HG03558 (cell line): ENCODE measurements around the gene SPAG16.

ENCODE experiments used
- ATAC-seq: cut with Tn5 transposase; IDR thresholded peaks from one replicate; pipeline ENCODE4 v1.9.1; 2021; ENCODE audit warnings: moderate number of reproducible peaks; ENCODE audit not compliant: unreplicated experiment; ENCODE audit errors: extremely low read depth

Gene SPAG16

GRCh38 chr2:214203744-214204289 is 919.6 kb downstream of the SPAG16 start:
- no peak for ATAC-seq

DNA sequence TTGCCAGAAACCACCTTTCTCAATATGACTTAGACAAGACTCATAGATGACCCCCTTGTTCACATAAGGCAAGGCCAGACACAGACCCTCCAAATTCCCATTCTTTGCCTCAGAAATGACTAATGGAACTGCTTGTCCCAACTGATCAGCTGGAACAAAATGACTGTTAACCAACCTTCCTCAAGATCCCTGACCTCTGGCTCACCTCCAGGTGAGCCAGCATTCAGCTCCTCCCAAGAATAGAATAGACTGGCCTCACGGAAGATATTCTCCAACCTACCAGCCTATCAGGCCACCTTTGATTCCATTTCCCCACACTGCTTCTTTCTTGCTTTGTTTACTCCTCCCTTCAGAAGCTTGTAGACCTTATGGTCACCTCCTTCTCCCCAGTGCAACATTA is 930.8 kb downstream of the SPAG16 start:
- ATAC-seq: no peak

DNA sequence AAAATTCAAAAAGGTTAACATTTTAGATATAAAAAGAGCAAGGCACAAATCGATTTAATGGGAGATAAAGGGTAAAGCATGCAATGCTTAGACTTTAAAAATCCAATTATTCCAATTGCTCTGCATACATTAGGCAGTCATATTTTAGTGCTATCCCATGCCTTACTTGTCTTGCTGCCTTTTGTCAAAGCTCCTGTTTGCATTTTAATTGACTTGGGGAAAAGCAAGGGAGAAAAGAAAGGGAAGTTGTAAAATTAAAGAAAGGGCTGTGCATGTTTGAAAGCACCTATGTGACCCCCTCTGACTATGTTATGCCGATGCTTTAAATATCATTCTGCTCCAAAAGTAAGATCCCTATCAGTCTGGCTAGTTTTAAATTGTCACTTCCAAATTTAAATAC is 932.9 kb downstream of the SPAG16 start:
- no peak for ATAC-seq

- ATAC-seq: no peak
These were observed 933.3 kb downstream of the SPAG16 start for GRCh38 chr2:214217599-214217998.

- ATAC-seq: no peak
These were observed 936.0 kb downstream of the SPAG16 start for GRCh38 chr2:214220251-214220650.

GRCh38 chr2:214226061-214226460 is 941.8 kb downstream of the SPAG16 start:
- ATAC-seq: no peak

- no peak for ATAC-seq
These were observed 948.0 kb downstream of the SPAG16 start for GRCh38 chr2:214232271-214232670.

GRCh38 chr2:214233164-214233563 is 948.9 kb downstream of the SPAG16 start:
- no peak for ATAC-seq

DNA sequence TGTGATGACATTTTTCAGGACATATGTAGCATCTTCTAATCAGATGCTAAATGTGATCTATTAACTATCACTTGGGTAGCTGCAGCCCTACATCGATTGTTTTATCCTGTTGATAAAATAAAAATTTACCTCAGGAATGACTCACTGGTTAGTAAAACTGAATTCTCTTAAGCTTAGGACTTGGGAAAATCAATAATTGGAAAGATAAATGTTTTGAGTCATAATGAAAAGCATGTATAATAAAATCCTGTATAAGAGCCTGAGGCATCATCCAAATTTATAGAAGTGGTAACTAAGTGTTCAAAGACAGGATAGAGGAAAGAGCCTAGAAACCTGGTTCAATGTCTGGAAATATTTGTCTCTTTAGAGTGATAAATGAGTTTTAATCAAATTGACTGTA is 958.5 kb downstream of the SPAG16 start:
- no peak for ATAC-seq

- no peak for ATAC-seq
These were observed 960.6 kb downstream of the SPAG16 start for GRCh38 chr2:214244847-214245246.

DNA sequence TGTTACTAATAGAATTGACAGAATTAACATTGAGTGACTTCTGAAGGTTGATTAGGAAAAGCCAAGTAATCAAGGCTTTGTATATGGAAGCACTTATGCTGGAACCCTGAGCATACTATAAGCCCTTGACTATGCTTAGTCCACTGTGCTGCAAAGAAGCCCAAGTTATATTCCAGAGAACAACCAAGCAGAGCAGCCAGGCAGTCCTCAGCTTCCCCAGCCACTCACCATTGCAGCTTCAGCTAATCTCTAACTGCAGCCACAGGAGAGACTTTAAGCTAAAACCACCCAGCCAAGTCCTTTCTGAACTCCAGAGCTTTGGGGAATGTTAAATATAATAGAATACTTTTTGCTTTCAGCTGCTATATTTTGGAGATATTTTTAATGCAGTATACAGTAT is 962.2 kb downstream of the SPAG16 start:
- no peak for ATAC-seq

DNA sequence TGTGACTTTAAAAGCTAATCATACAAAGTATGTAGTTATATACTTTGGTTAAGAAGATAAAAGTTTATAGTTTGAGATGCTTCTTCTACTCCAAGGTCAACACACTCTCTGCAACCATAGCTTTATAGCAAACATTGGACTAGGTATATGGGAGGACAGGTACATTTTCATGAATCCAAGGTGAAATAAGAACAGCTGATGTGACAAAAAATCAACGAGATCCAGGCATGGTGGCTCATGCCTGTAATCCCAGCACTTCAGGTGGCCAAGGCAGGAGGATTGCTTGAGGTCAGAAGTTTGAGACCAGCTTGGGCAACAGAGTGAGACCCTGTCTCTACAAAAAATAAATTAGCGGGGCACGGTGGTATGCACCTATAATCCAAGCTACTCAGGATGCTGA is 963.3 kb downstream of the SPAG16 start:
- no peak for ATAC-seq

DNA sequence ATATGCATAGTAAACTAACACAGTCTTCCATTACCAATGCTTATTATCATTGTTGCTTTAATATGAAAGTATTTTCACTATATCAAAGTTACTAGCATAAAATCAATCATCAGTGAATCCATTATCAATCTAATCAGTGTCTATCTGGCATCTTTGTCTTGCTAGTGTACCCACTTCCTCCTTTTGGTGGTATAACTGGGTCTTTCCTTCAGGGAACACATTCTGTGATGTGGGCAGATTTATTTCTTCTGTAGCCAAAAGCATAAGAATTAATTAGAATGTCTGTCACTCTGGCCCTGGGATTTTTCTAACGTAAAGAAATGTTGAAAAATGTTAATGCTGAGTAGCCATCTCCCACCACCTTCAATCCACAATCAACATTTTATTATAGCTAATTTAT is 970.8 kb downstream of the SPAG16 start:
- no peak for ATAC-seq

DNA sequence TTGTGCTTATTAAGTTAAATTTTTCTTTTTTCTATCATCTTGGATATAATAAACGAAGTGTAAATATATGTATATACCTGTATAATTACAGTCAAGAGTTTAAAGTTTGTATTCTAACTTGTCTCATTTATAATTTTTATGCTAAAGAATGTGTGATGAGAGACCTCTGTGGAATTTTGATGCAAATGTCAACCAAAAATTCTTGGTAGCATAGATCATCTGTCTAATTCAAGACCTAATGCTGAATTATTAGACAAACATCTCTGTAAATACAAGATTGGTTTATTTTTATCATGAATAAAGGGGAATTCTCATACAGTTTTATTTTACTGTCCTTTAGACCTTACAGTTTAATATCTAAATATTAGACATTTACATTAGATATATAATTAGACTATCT is 977.4 kb downstream of the SPAG16 start:
- ATAC-seq: no peak

GRCh38 chr2:214264171-214264570 is 979.9 kb downstream of the SPAG16 start:
- ATAC-seq: no peak

- ATAC-seq: no peak
These were observed 981.8 kb downstream of the SPAG16 start for GRCh38 chr2:214265991-214266489.

DNA sequence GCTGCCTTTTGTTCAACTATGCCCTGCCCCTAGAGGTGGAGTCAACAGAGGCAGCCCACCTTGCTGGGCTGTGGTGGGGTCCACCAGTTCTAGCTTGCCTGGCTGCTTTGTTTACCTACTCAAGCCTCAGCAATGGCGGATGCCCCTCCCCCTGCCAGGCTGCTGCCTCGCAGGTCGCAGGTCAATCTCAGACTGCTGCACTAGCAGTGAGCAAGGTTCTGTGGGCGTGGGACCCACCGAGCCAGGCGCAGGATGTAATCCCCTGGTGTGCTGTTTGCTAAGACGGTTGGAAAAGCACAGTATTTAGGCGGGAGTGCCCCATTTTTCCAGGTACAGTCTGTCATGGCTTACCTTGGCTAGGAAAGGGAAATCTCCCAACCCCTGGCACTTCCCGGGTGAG is 993.6 kb downstream of the SPAG16 start:
- no peak for ATAC-seq

DNA sequence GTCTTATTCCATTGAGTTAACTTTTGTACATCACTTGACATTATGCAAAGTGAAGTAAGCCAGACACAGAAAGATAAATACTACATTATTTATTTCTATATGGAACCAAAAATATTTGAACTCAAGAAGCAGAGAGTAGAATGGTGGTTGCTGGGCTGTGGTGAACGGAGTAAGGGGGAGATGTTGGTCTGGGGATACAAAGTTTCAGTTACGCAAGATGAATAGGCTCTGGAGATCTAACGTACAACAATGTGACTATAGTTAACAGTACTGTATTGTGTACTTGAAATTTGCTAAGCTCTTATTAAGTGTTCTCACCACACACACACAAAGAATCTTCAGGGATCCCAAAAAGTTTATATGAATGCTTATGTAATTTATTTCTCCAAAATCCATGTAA is 1001.7 kb downstream of the SPAG16 start:
- ATAC-seq: no peak

- ATAC-seq: no peak
These were observed 1009.3 kb downstream of the SPAG16 start for GRCh38 chr2:214293593-214293992.

DNA sequence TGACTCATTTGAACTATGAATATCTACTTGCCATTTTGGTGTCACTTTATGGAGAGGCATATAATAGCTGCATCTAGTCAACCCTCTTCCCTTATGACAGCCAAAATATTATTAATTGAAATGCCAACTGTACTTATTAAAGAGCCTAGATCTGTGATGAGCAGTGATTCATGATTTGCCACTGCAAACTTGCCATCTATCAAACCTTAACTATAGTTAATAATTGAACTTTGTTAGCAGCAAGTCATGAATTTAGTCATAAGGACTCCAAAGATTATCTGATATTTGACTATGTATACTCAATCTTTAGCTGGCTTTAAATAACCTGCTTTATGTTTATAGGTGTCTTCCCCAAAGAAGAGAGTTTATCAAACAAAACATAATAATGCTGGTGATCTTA is 1010.2 kb downstream of the SPAG16 start:
- no peak for ATAC-seq

DNA sequence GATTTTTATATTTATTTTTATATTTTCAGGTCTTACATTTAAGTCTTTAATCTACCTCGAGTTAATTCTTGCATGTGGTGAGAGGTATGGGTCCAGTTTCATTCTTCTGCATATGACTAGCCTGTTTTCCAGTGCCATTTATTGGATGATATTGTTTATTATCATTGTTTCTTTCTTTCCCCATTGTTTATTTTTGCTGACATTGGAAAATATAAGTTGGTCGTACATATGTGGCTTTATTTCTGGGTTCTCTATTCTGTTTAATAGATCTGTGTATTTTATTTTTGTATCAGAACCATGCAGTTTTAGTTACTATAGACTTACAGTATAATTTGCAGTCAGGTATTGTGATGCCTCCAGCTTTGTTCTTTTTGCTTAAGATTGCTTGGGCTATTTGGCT is 1013.2 kb downstream of the SPAG16 start:
- ATAC-seq: no peak

- no peak for ATAC-seq
These were observed 1026.1 kb downstream of the SPAG16 start for GRCh38 chr2:214310319-214310718.

DNA sequence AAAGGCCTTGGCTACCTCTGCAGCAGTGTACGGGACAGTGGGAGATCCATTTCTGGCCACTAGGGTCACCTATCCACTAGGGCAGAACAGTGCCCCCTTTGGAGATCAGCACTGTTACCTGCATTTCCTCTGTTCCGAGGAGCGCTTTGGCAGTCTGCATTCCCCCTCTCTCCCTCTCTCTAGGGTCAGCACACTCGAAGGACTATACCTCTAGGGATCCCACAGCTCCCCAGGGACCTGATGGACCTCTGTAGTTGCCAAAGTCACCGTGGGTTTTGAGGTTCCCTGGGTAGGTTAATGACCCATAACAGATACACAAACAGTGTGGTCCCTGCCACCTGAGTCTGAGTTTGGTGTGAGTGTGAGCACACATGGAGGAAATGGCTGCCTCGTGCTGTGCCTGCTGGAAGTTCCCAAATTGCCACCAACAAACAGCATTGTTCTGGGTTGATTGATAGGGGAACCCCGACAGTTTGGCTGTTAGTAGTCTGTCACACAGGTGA is 1026.8 kb downstream of the SPAG16 start:
- no peak for ATAC-seq
